GM19452 (cell line): Measurements from ENCODE around the gene ATAD3B.
A peak's percentile ranks its signal among the peaks of the same experiment; 100 is the strongest.
"Not testable (repeated sequence)": the region's sequence is repeated elsewhere in the genome, so short reads cannot be mapped to it uniquely, and the experiment has no call there.

Experiments used
- ATAC-seq: cut with Tn5 transposase; IDR thresholded peaks from one replicate; pipeline ENCODE4 v1.9.1; 2021; ENCODE audit not compliant: unreplicated experiment

The ATAD3B gene

GRCh38 chr1:1450616-1451015 is 20.9 kb upstream of the ATAD3B start:
- ATAC-seq: not testable (repeated sequence)

DNA sequence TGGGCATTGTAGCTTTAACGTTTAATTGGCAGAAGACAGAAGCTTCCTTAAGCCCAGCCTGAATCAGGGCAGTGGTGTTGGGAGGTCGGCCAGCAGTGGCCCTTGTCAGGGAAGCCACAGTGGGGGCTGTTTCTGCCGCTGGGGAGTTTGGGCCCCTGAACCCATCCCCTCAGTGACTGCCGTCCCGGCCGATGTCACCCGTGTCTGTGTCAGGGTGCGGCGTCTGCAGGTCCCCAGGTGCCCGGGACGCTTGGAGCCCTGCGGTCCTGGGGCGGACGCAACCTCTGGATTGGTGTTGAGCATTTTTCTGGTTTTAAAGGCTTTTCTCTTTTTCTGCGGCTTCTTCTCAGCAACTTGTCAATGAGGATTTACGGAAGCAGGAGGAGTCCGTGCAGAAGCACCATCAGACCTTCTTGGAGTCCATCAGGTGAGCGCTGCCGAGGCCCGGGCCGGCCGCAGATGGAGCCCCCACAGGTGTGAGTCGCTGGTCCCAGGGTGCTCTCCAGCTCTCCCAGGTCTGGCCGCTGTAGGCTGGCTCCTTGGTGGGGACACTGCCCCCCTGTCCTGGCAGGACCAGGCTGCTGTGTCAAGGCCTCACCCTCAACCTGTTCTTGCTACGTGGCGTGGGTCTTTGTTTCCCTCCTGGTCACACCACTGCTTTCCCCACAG is 19.7 kb upstream of the ATAD3B start:
- no peak for ATAC-seq

GRCh38 chr1:1452365-1452739 is 19.2 kb upstream of the ATAD3B start:
- ATAC-seq: not testable (repeated sequence)

DNA sequence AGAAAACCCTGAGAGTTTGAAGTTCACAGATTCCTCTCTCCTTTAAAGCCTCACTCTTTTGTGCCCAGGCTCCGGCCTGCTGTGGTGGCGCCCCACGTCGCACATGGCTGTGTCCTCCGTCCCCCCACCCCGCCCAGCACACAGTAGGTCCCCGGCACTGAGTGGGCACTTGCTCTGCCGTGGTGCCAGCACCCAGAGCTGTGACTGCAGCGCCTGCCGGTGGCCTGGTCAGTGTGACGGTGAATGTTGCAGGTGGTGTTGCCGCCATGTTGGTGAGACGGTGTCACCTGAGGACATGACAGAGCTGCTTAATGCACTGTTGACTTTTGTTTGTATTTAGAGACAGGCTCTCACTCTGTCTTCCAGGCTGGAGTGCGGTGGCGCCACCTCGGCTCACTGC is 18.7 kb upstream of the ATAD3B start:
- ATAC-seq: no peak

DNA sequence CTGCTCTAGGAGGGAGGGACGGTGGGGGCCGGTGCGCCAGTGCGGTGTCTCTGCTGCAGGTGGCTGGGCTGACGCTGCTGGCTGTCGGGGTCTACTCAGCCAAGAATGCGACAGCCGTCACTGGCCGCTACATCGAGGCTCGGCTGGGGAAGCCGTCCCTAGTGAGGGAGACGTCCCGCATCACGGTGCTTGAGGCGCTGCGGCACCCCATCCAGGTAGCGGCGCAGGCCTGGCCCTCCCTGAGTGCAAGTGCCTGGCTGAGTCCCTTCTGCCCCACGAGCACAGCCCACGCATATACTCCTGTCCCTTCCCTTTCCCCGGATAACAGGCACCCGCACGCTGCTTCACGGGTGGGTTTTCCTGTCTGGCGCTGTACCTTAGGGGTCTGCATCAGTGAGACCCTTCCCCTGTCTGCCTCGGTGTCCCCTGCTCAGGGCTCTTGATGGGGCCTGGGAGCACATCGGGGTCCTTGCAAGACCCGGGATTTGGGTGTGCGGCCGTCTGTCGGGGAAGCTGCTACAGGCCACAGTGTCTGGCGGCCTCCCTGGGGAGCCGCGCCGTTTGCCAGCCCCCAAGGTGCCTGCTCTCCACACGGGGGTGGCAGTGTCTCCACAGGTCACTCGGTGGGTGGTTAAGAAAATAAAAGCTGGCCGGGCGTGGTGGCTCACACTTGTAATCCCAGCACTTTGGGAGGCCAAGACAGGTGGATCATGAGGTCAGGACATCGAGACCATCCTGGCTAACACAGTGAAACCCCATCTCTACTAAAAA is 17.1 kb upstream of the ATAD3B start:
- not testable (repeated sequence) for ATAC-seq

- ATAC-seq: no peak
These were observed 16.1 kb upstream of the ATAD3B start for GRCh38 chr1:1455366-1455884.

GRCh38 chr1:1455934-1456333 is 15.6 kb upstream of the ATAD3B start:
- not testable (repeated sequence) for ATAC-seq

DNA sequence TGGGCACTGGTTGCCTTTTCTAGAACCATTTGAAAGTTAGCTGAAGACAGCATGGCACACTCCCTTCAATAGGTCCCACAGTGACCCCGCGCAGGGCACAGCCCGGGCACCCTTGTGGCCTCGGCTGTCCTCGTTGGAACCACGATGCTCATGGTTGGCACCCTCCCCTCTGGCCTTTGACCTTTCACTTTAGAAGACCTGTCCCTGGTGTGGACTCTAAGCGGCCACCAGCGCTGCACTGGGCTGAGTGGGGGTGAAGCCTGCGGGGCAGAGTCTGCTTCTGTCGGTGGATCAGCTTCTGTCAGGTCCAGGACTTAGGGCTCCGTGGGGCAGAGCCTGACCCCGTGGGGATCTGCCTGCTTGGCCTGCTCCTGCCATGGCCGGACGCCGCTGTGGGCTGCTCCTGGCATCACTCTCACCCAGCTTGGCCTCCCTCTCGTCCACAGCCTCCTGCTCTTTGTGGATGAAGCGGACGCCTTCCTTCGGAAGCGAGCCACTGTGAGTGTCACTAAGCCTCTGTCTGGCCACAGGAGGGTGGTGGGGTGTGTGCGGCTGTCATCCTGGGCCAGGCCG is 14.8 kb upstream of the ATAD3B start:
- not testable (repeated sequence) for ATAC-seq

DNA sequence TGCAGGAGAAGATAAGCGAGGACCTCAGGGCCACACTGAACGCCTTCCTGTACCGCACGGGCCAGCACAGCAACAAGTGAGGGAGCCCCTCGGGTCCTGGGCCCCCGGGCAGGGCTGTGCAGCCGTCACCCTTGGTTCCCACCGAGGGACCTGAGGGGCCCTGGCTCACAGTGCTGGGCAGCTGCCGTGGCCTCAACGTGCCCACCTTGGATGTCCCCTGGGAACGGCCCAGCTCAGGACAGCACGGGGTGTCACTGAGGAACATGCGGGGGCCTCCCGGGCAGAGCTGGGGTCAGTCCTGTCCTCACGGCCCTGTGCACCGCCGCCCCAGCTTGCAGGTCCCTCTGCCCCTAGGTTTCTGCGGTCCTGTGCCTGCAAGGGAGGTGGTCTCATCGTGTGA is 12.4 kb upstream of the ATAD3B start:
- not testable (repeated sequence) for ATAC-seq

- not testable (repeated sequence) for ATAC-seq
These were observed 11.9 kb upstream of the ATAD3B start for GRCh38 chr1:1459711-1460110.

- no peak for ATAC-seq
These were observed 10.9 kb upstream of the ATAD3B start for GRCh38 chr1:1460540-1461130.

DNA sequence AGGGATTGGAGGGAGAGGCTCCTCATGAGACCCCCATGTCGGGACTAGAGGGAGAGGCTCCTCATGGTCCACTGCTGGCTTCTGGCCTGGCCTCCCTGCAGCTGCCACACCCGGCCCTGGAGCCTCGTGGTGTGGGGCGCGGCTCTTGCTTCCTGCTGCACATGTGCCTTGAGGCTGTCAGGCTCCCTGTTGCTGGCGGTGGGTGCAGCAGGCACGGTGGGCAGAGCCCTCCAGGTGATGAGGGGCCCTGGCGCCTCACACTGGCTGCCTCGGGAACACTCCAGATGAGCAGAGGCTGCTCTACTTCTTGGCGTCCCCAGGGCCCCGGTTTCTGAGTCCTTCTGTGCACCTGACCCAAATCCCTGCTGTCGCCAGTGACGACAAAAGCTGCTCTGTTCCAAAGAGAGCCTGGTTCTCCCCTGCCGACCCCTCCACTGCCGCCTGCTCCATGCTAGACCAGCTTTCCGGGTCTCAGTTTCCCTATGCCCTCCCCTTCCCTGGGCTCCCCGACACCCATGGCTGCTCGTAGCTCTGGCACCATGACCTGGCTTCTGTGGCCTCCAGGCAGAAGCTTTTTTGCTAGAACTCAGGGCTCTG is 9.7 kb upstream of the ATAD3B start:
- no peak for ATAC-seq

GRCh38 chr1:1462318-1462966 is 9.1 kb upstream of the ATAD3B start:
- ATAC-seq: no peak

DNA sequence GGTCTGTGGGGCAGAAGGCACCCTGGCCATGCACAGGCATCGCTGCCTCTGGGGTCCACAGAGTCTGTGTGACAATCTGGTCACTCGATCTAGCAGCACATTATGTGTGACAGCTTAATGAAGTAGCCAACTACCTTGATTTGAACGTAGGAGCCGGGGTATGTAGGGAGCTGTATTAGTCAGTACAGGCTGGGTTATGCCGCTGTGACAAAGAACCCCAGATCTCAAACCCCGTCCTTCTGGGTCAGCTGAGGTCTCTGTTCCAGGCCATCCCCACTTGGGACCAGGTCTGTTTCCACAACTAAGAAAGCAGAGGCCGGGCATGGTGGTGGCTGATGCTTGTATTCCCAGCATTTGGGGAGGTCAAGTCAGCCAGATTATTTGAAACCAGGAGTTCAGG is 8.3 kb upstream of the ATAD3B start:
- no peak for ATAC-seq

GRCh38 chr1:1468196-1468985 is 3.2 kb upstream of the ATAD3B start:
- ATAC-seq: not testable (repeated sequence)

- ATAC-seq: no peak
These were observed 758 bp upstream of the ATAD3B start for GRCh38 chr1:1470626-1471388.

DNA sequence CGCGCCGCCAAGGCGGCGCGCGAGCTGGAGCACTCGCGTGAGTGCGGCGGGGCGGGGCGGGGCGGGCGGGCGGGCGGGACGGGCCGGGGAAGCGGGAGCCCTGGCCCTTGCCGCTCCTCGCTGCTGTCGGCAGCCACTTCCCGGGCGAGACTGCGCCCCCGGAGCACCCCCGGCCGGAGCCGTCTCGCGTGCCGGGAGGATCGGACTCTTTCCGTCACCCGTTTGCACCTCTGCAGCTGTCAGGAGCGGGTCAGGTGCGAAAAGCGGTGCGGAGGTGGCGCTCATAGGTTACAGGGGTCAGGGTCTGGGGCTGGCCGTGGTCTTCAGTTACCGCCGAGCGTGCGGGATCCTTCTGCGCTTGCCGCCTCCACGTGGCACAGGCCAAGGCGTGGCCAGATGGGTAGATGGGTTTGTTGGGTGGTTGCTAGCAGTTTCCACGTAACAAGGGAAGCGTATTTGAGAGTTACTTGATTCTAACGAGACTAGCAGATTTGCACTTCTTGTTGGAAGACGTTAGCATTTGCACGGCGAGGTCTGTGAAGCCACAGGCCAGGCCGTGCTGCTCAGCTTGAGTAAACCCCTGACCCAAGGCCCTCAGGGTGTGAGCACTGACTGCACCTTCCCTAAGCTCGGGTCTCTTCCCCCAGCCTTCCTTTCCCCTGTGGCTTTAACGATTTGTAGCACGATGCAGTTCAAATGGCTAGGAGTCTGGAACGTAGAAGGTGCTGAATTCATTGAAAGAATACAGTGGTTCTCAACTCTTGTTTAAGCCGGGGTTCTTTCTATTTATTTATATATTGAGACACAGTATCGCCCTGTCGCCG is 700 bp downstream of the ATAD3B start:
- peak; percentile 18 for ATAC-seq

GRCh38 chr1:1476011-1476410 is 4.4 kb downstream of the ATAD3B start:
- not testable (repeated sequence) for ATAC-seq
